Stomach (tissue), 9 donors: Measurements from ENCODE around the gene ADRA2C. TPM values are rescaled to one million over a fixed set of nuclear protein-coding genes. Genes with fewer than 3 reads are reported as not detected.

Source experiments
- DNase-seq, 2 donors: peaks; one replicate each; pipeline versions ENCODE4 v3.0.0 to v3.0.0-alpha.2; 2013 to 2019
- H3K27ac ChIP-seq, 5 donors: fragments of 200-600 bp in 4 of 5; sonication (generic) in 4 of 5; one replicate each; pipeline ENCODE4 v1.5.1; 2013 to 2019; ENCODE audit warnings: mild to moderate bottlenecking in 1 of 5, moderate library complexity in 1 of 5
- H3K27me3 ChIP-seq, 3 donors: fragments of 200-600 bp; sonication (generic); one replicate each; pipeline ENCODE4 v1.5.1; 2017 to 2019; ENCODE audit warnings: mixed run types in 1 of 3
- H3K36me3 ChIP-seq, 4 donors: fragments of 200-600 bp; sonication (generic); 1 replicate in 3 of 4; 2 replicates in 1 of 4; pipeline ENCODE4 v1.5.1; 2016 to 2019
- H3K4me1 ChIP-seq, 4 donors: fragments of 200-600 bp; sonication (generic); one replicate each; pipeline ENCODE4 v1.5.1; 2016 to 2019
- H3K4me3 ChIP-seq, 4 donors: fragments of 200-600 bp; sonication (generic) in 3 of 4; one replicate each; pipeline ENCODE4 v1.5.1; 2016 to 2019; ENCODE audit warnings: mild to moderate bottlenecking in 1 of 4
- H3K9me3 ChIP-seq, 4 donors: fragments of 200-600 bp; sonication (generic); one replicate each; pipeline ENCODE4 v1.5.1; 2016 to 2019
- CTCF ChIP-seq, 7 experiments: fragments of 450-650 bp in 4 of 7; fragments of 200-600 bp in 3 of 7; sonication (generic) in 3 of 7; IDR thresholded peaks; one replicate each; pipeline ENCODE4 v1.5.1; 2016 to 2019; ENCODE audit warnings: antibody characterized with exemption in 7 of 7, control low read depth in 2 of 7, mild to moderate bottlenecking in 1 of 7
- EP300 ChIP-seq: sonication (generic); formaldehyde crosslinking; IDR thresholded peaks from one replicate; pipeline ENCODE4 v1.6.1; 2017; ENCODE audit warnings: antibody characterized with exemption
- POLR2A ChIP-seq, 4 donors: fragments of 450-650 bp; IDR thresholded peaks; one replicate each; pipeline ENCODE4 v1.6.1; 2016; ENCODE audit warnings: antibody characterized with exemption in 4 of 4, control low read depth in 2 of 4, mild to moderate bottlenecking in 1 of 4, moderate library complexity in 1 of 4
- POLR2AphosphoS5 ChIP-seq, 3 donors: sonication (generic); formaldehyde crosslinking; IDR thresholded peaks; one replicate each; pipeline ENCODE4 v1.6.1; 2016; ENCODE audit warnings: antibody characterized with exemption in 3 of 3
- WGBS, 5 donors: extraction: QIAGEN DNeasy Blood & Tissue Kit in 3 of 5; methylation state at CpG; one replicate each; pipeline versions ENCODE4 v1.1.5 to v1.1.7; 2013 to 2018; 5-methylcytosine and 5-hydroxymethylcytosine counted together
- intact Hi-C: fragments of 100-400 bp; cut with DNase I; formaldehyde crosslinking; loops from one replicate; pipeline ENCODE4 v1.15.1; 2023; ENCODE audit warnings: low total_unique reads
- polyA plus RNA-seq, 3 donors: library from polyadenylated mRNA; stranded (reverse); fragments of 200-250 nt; gene quantifications; one replicate each; pipeline ENCODE4 v1.2.3, GENCODE V29; 2013
- total RNA-seq, 5 donors: library from RNA; depleted of rRNA; stranded (reverse); fragments of >200 nt; gene quantifications; one replicate each; pipeline versions ENCODE4 v1.1.0 to v1.2.3, GENCODE V29; 2014 to 2016
- donor health status: healthy with polysubstance abuse.
- donor health status: Bipolar disorder and iron deficiency.
- donor health status: healthy.

Gene ADRA2C
- total and polyA plus RNA-seq, 8 donors = 0.31 to 12.6 (median 1.3) TPM; not detected in 2

GRCh38 chr4:3810111-3810680 lies 44.0 kb downstream of the ADRA2C start:
- 63 to 81% (median 73%) methylated on average over 11 to 15 of the region's 15 CpGs for WGBS, 5 donors
- no peak for DNase-seq
- H3K27me3 ChIP-seq = peaks cover 0 to 65% (median 5%) of the 10 kb centered on the region in 3 donors
- no peaks in the 10 kb centered on the region for H3K9me3 ChIP-seq
- no peak overlapping the region for H3K4me3 ChIP-seq
- no peaks in the 10 kb centered on the region for H3K36me3 ChIP-seq
- TF ChIP-seq POLR2A (IDR thresholded peaks at IDR 0.05) = no peak
- no peak for TF ChIP-seq EP300
- TF ChIP-seq CTCF (IDR thresholded peaks at IDR 0.05) = no peak
- no peak for TF ChIP-seq POLR2AphosphoS5 (IDR thresholded peaks at IDR 0.05)
- H3K4me1 ChIP-seq = no peaks in the 10 kb centered on the region
- intact Hi-C loops = no loop called here
- no peak overlapping the region for H3K27ac ChIP-seq

- H3K4me1 ChIP-seq = no peaks in the 10 kb centered on the region
- H3K36me3 ChIP-seq = no peaks in the 10 kb centered on the region
- intact Hi-C loops = no loop called here
- 77 to 85% (median 83%) methylated on average over 9 to 20 of the region's 20 CpGs for WGBS, 5 donors
- H3K27me3 ChIP-seq = peaks cover 0 to 58% (median 5%) of the 10 kb centered on the region in 3 donors
- TF ChIP-seq EP300 = no peak
- TF ChIP-seq POLR2A (IDR thresholded peaks at IDR 0.05) = no peak
- TF ChIP-seq CTCF (IDR thresholded peaks at IDR 0.05) = no peak
- no peak for TF ChIP-seq POLR2AphosphoS5 (IDR thresholded peaks at IDR 0.05)
- no peak overlapping the region for H3K4me3 ChIP-seq
- no peak for DNase-seq
- no peaks in the 10 kb centered on the region for H3K9me3 ChIP-seq
- no peak overlapping the region for H3K27ac ChIP-seq
Measured at GRCh38 chr4:3810796-3811485, 44.8 kb downstream of the ADRA2C start.

GRCh38 chr4:3811621-3812020 lies 45.4 kb downstream of the ADRA2C start:
- Histone ChIP-seq H3K4me1 (no peaks in the 10 kb centered on the region), H3K36me3 (no peaks in the 10 kb centered on the region), H3K27me3 (peaks cover 0 to 52% (median 5%) of the 10 kb centered on the region in 3 donors), H3K9me3 (no peaks in the 10 kb centered on the region), H3K4me3 (no peak overlapping the region), H3K27ac (no peak overlapping the region)
- TF ChIP-seq POLR2AphosphoS5 (IDR thresholded peaks at IDR 0.05) (no peak), EP300 (no peak), POLR2A (IDR thresholded peaks at IDR 0.05) (no peak), CTCF (IDR thresholded peaks at IDR 0.05) (no peak)
- intact Hi-C loops = no loop called here
- no peak for DNase-seq
- WGBS, 5 donors = 17 to 85% (median 82%) methylated on average over 1 to 6 of the region's 6 CpGs

GRCh38 chr4:3812211-3812934 lies 46.2 kb downstream of the ADRA2C start:
- H3K4me1 ChIP-seq = no peaks in the 10 kb centered on the region
- WGBS, 5 donors = 76 to 85% (median 79%) methylated on average over 18 to 19 of the region's 19 CpGs
- no peaks in the 10 kb centered on the region for H3K36me3 ChIP-seq
- no peak for DNase-seq
- no peaks in the 10 kb centered on the region for H3K9me3 ChIP-seq
- TF ChIP-seq EP300 (no peak), CTCF (IDR thresholded peaks at IDR 0.05) (no peak), POLR2A (IDR thresholded peaks at IDR 0.05) (no peak), POLR2AphosphoS5 (IDR thresholded peaks at IDR 0.05) (no peak)
- no peak overlapping the region for H3K27ac ChIP-seq
- intact Hi-C loops = no loop called here
- peaks cover 0 to 44% (median 5%) of the 10 kb centered on the region in 3 donors for H3K27me3 ChIP-seq
- H3K4me3 ChIP-seq = no peak overlapping the region
